Glomerular endothelial cell (primary cell): Measurements from ENCODE around the gene MRGPRX3. TPM values are rescaled to one million over a fixed set of nuclear protein-coding genes. Genes with fewer than 3 reads are reported as not detected.
"Not testable (repeated sequence)": the region's sequence is repeated elsewhere in the genome, so short reads cannot be mapped to it uniquely, and the experiment has no call there.

ENCODE experiments used
- DNase-seq: peaks from one replicate; pipeline ENCODE4 v3.0.0-alpha.2; 2011; ENCODE audit warnings: low read depth, low spot score; ENCODE audit errors: extremely low read depth
- total RNA-seq: library from RNA; depleted of rRNA; stranded (reverse); fragments of >200 nt; gene quantifications from 2 replicates; pipeline ENCODE4 v1.2.3, GENCODE V29; 2015

Gene MRGPRX3
- not detected in 2 replicates for total RNA-seq

- no peak for DNase-seq
Observed at GRCh38 chr11:18132341-18132740, at the start of gene MRGPRX3. Gene MRGPRX3, plus strand, starts transcription at chr11:18132571. Its CDS starts 4,632 bp downstream, at chr11:18137203.

- DNase-seq: no peak
Observed at GRCh38 chr11:18088366-18088765, 44.0 kb upstream of the MRGPRX3 start.

- no peak for DNase-seq
Observed at GRCh38 chr11:18088966-18089365, 43.4 kb upstream of the MRGPRX3 start.

- DNase-seq: no peak
Observed at GRCh38 chr11:18091731-18092130, 40.6 kb upstream of the MRGPRX3 start.

GRCh38 chr11:18093959-18094358, 38.4 kb upstream of the MRGPRX3 start:
- DNase-seq: no peak

- no peak for DNase-seq
Observed at GRCh38 chr11:18100926-18101656, 31.3 kb upstream of the MRGPRX3 start.

- DNase-seq: no peak
Observed at GRCh38 chr11:18105086-18105801, 27.1 kb upstream of the MRGPRX3 start.

- DNase-seq: no peak
Observed at GRCh38 chr11:18105802-18106574, 26.4 kb upstream of the MRGPRX3 start, which contains the start of gene SAAL1. Gene SAAL1, minus strand, starts transcription at chr11:18106082. Its CDS starts 41 bp downstream, at chr11:18106041.

- no peak for DNase-seq
Observed at GRCh38 chr11:18106688-18107087, 25.7 kb upstream of the MRGPRX3 start.

GRCh38 chr11:18108254-18108653, 24.1 kb upstream of the MRGPRX3 start:
- no peak for DNase-seq

- DNase-seq: no peak
Observed at GRCh38 chr11:18111005-18111404, 21.4 kb upstream of the MRGPRX3 start.

- no peak for DNase-seq
Observed at GRCh38 chr11:18115360-18116127, 16.8 kb upstream of the MRGPRX3 start.

GRCh38 chr11:18121331-18121828, 11.0 kb upstream of the MRGPRX3 start:
- not testable (repeated sequence) for DNase-seq

- not testable (repeated sequence) for DNase-seq
Observed at GRCh38 chr11:18131115-18131514, 1.3 kb upstream of the MRGPRX3 start.

- DNase-seq: no peak
Observed at GRCh38 chr11:18135308-18135707, 2.9 kb downstream of the MRGPRX3 start.

GRCh38 chr11:18137186-18137800, 4.9 kb downstream of the MRGPRX3 start:
- no peak for DNase-seq

- DNase-seq: no peak
Observed at GRCh38 chr11:18140145-18140544, 7.8 kb downstream of the MRGPRX3 start.

GRCh38 chr11:18144243-18144642, 11.9 kb downstream of the MRGPRX3 start:
- DNase-seq: no peak

- no peak for DNase-seq
Observed at GRCh38 chr11:18145025-18145424, 12.7 kb downstream of the MRGPRX3 start.

- no peak for DNase-seq
Observed at GRCh38 chr11:18145837-18146236, 13.5 kb downstream of the MRGPRX3 start.
